Measurements from ENCODE around the gene SAV1.

Gene SAV1

GRCh38 chr14:50605766-50606165 lies 62.3 kb downstream of the SAV1 start:
- DNase-seq, result no peak

DNA sequence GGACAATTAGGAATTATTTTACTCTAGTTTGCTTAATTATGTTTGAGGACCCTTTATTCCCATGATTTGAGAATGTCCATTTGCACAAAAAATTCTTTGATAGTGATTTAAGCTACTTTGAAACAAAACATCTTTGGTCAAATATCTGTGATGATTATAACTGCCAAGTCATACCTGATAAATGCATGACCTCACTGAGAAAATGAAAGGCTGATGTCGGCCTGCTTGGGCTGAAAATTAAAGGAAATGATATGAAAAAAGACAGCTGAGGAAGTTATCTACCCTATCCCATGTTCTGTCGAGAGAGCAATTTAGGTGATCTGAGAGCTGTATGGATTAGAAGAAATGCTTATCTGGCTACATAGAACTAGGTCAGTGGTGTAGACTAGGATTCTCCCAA lies 64.5 kb downstream of the SAV1 start:
- no peak for DNase-seq

DNA sequence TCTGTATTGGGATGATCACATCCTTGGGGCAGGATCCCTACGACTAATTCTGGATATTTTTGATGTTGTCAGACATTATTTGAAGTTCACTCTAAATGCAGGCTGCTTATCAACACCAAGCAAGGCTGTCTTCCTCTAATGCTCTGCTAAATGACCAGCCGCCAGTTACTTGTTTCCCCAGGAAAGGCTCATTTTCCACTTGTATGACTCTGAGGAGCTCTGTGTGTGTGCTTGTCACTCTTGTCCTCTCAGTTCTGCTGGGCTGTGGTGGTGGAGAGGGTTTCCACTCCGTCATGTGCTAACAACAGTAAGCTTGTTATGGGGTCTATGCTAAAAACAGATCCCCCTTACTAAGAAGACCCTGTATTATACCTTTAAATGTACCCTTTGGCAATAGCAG lies 66.1 kb downstream of the SAV1 start:
- DNase-seq, result no peak

- no peak for DNase-seq
Observed at GRCh38 chr14:50601394-50601793, 66.7 kb downstream of the SAV1 start.

DNA sequence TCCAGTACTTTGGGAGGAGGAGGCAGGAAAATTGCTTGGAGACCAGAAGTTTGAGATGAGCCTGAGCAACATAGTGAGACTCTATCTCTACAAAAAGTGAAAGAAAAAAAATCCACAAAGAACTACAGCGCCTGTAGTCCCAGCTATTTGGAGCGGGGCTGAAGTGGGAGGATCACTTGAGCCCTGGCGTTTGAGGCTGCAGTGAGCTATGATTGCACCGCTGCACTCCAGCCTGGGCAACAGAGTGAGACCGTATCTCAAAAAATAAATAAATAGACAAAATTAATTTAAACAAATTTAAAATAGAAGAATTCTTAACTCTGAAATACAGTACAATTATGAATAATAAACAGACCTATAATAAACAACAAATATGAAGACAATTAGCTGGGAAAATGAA lies 67.3 kb downstream of the SAV1 start:
- no peak for DNase-seq

DNA sequence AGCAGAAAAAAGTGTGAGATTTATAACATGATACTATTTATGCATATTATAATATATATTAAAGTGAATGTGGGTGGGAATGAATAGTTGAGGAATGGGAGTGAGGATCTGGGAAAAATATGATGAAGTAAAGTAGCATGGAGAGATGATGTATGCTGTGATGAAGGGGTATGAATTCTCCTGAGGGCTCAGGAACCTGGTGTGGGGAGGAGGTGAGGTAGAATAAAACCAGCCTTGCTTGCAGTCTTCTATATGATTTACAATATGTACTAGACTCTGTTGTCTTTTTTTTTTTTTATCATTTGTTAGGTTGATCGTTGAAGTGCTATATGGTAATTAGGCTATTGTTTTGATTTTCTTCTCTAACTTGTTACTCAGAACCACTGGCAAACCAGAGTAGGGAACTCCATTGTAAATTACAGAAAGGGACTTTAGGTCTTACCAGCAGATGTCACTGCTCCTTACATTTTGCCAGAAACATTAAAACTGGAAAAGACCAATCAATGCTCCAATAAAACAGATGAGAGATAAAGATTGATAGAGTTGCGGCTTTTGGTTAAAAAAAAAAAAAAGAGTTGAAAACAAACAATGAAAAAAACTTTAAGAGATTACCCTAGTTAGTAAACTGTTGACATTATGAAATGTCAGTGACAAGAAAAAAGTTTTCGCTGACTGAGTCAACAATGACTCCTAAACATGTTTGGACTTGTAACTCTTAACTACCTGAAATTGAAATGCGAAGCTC lies 68.2 kb downstream of the SAV1 start:
- no peak for DNase-seq

GRCh38 chr14:50598765-50599164 lies 69.3 kb downstream of the SAV1 start:
- DNase-seq, result no peak

- DNase-seq, result no peak
Observed at GRCh38 chr14:50594577-50595316, 73.4 kb downstream of the SAV1 start.

DNA sequence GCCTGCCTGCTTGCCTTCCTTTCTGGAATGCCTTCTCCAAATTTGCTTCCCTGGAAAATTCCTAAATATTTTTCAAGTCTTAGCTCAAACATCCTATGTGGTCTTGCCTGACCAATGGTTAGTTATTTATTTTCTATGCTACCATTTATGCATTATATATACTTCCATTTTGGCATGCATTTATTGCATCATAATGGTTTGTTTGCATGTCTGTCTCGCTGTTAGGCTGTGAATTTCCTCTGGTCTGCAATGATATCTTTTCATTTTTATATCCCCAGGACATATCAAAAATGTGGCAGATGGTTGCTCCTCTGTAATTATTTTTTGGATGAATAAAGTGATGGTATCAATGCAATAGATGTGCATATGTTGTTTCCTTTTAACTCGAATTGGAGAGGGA lies 77.6 kb downstream of the SAV1 start:
- DNase-seq, result no peak

Measured in NCI-H1930 (cell line).